ENCODE results near the gene COX6A2.

Gene COX6A2

DNA sequence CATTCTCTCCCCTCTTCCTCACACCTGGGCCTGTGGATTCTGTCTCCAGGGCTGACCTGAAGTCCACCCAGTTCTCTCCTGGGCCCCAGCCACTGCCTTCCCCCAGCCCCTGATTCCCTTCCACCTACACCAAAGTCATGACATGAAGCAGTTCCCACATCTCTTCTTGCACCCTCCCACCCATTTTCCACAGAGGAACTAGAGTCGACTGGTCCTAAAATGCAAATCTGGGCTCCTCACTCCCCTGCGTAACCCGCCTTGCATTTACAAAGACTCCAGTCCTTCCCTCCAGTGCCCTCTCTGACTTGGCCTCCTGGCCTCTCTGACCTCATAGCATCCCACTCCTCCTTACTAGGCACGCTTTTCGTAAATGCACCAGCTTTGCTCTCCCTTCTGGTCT lies 14.8 kb downstream of the COX6A2 start:
- no peak overlapping the region for H3K9ac ChIP-seq (ENCODE audit: low read depth, low read length)
- H3K27me3 ChIP-seq (ENCODE audit: control insufficient read depth, insufficient read depth, low read length) = peaks cover 26% of the 10 kb centered on the region
- no peaks in the 10 kb centered on the region for H3K4me1 ChIP-seq (ENCODE audit: control insufficient read depth, insufficient read depth, low read length)
- no peak overlapping the region for H3K4me3 ChIP-seq (ENCODE audit: low read length)
- no peak overlapping the region for H3K4me2 ChIP-seq (ENCODE audit: low read length)
- no peaks in the 10 kb centered on the region for H3K36me3 ChIP-seq (ENCODE audit: insufficient read depth, low read length)
- H3K9me3 ChIP-seq (replicated peaks; ENCODE audit: low read length) = no peaks in the 10 kb centered on the region

GRCh38 chr16:31412750-31413149 lies 15.4 kb downstream of the COX6A2 start:
- Histone ChIP-seq H3K4me1 (ENCODE audit: control insufficient read depth, insufficient read depth, low read length) (no peaks in the 10 kb centered on the region), H3K9me3 (replicated peaks; ENCODE audit: low read length) (no peaks in the 10 kb centered on the region), H3K9ac (ENCODE audit: low read depth, low read length) (no peak overlapping the region), H3K36me3 (ENCODE audit: insufficient read depth, low read length) (no peaks in the 10 kb centered on the region), H3K4me3 (ENCODE audit: low read length) (no peak overlapping the region), H3K27me3 (ENCODE audit: control insufficient read depth, insufficient read depth, low read length) (peaks cover 26% of the 10 kb centered on the region), H3K4me2 (ENCODE audit: low read length) (no peak overlapping the region)

- H3K4me2 ChIP-seq (ENCODE audit: low read length) = no peak overlapping the region
- H3K27me3 ChIP-seq (ENCODE audit: control insufficient read depth, insufficient read depth, low read length) = peaks cover 26% of the 10 kb centered on the region
- no peak overlapping the region for H3K9ac ChIP-seq (ENCODE audit: low read depth, low read length)
- no peaks in the 10 kb centered on the region for H3K4me1 ChIP-seq (ENCODE audit: control insufficient read depth, insufficient read depth, low read length)
- no peak overlapping the region for H3K4me3 ChIP-seq (ENCODE audit: low read length)
- H3K9me3 ChIP-seq (replicated peaks; ENCODE audit: low read length) = no peaks in the 10 kb centered on the region
- H3K36me3 ChIP-seq (ENCODE audit: insufficient read depth, low read length) = no peaks in the 10 kb centered on the region
Observed at GRCh38 chr16:31411024-31411844, 16.9 kb downstream of the COX6A2 start.

DNA sequence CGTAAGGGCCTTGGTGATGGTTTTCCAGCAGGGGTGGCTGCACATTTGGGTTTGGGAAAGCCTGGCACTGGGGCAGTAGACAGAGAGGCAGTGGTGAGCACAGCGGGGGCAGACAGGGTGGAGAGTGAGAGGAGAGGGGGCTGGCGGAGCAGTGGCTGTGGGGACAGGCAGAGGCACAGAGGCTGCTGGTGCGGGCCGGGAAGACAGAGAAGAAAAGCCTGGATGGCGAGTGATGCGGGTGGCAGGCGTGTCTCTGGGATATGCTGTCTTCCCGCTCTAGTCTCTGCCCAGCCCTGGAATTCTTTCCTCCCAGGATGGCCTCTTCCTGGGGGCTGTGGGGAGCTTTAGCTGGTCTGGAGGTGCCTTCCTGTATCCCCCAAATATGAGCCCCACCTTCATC lies 18.1 kb downstream of the COX6A2 start:
- peaks cover 19% of the 10 kb centered on the region for H3K27me3 ChIP-seq (ENCODE audit: control insufficient read depth, insufficient read depth, low read length)
- H3K4me3 ChIP-seq (ENCODE audit: low read length) = no peak overlapping the region
- H3K4me2 ChIP-seq (ENCODE audit: low read length) = no peak overlapping the region
- no peaks in the 10 kb centered on the region for H3K9me3 ChIP-seq (replicated peaks; ENCODE audit: low read length)
- H3K4me1 ChIP-seq (ENCODE audit: control insufficient read depth, insufficient read depth, low read length) = no peaks in the 10 kb centered on the region
- H3K36me3 ChIP-seq (ENCODE audit: insufficient read depth, low read length) = no peaks in the 10 kb centered on the region
- no peak overlapping the region for H3K9ac ChIP-seq (ENCODE audit: low read depth, low read length)

DNA sequence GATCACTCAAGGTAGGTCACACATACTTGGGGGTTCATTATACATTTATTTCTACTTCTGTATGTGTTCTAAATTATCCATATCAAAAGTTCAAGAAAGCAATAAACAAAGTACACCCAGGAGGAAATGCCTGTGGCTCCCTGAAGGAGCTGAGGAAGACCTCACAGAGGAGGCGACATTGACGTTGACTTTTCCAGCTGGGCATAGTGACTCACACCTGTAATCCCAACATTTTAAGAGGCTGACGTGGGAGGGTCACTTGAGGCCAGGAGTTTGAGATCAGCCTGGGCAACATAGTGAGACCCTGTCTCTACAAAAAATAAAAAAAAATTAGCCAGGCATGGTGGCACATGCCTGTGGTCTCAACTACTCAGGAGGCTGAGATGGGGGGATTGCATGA lies 18.7 kb downstream of the COX6A2 start:
- H3K4me3 ChIP-seq (ENCODE audit: low read length) = no peak overlapping the region
- H3K9me3 ChIP-seq (replicated peaks; ENCODE audit: low read length) = no peaks in the 10 kb centered on the region
- H3K36me3 ChIP-seq (ENCODE audit: insufficient read depth, low read length) = no peaks in the 10 kb centered on the region
- H3K4me1 ChIP-seq (ENCODE audit: control insufficient read depth, insufficient read depth, low read length) = no peaks in the 10 kb centered on the region
- no peak overlapping the region for H3K4me2 ChIP-seq (ENCODE audit: low read length)
- peaks cover 14% of the 10 kb centered on the region for H3K27me3 ChIP-seq (ENCODE audit: control insufficient read depth, insufficient read depth, low read length)
- no peak overlapping the region for H3K9ac ChIP-seq (ENCODE audit: low read depth, low read length)

DNA sequence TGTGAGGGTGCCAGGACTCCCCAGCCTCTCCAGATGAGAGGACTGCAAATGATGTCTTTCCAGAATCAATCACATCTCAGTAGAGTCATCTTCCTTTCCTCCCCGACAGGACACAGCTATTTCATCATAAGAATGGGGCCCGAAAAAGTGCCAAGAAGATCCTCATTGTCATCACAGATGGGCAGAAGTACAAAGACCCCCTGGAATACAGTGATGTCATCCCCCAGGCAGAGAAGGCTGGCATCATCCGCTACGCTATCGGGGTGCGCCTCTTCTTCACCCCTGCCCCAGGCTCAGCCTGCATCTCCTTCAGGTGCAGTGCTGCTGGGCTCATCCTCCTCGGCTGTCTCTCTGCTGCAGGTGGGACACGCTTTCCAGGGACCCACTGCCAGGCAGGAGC lies 20.8 kb downstream of the COX6A2 start:
- Histone ChIP-seq H3K27me3 (ENCODE audit: control insufficient read depth, insufficient read depth, low read length) (no peaks in the 10 kb centered on the region), H3K4me1 (ENCODE audit: control insufficient read depth, insufficient read depth, low read length) (peaks cover 2% of the 10 kb centered on the region), H3K4me2 (ENCODE audit: low read length) (no peak overlapping the region), H3K36me3 (ENCODE audit: insufficient read depth, low read length) (no peaks in the 10 kb centered on the region), H3K9me3 (replicated peaks; ENCODE audit: low read length) (no peaks in the 10 kb centered on the region), H3K4me3 (ENCODE audit: low read length) (no peak overlapping the region), H3K9ac (ENCODE audit: low read depth, low read length) (no peak overlapping the region)

GRCh38 chr16:31404353-31405064 lies 23.7 kb downstream of the COX6A2 start:
- peak overlapping the region; percentile 51 for H3K4me2 ChIP-seq (ENCODE audit: low read length)
- no peaks in the 10 kb centered on the region for H3K27me3 ChIP-seq (ENCODE audit: control insufficient read depth, insufficient read depth, low read length)
- no peaks in the 10 kb centered on the region for H3K36me3 ChIP-seq (ENCODE audit: insufficient read depth, low read length)
- peak overlapping the region; percentile 45 for H3K9ac ChIP-seq (ENCODE audit: low read depth, low read length)
- H3K9me3 ChIP-seq (replicated peaks; ENCODE audit: low read length) = no peaks in the 10 kb centered on the region
- peak overlapping the region; percentile 50 for H3K4me3 ChIP-seq (ENCODE audit: low read length)
- H3K4me1 ChIP-seq (ENCODE audit: control insufficient read depth, insufficient read depth, low read length) = peaks cover 2% of the 10 kb centered on the region

DNA sequence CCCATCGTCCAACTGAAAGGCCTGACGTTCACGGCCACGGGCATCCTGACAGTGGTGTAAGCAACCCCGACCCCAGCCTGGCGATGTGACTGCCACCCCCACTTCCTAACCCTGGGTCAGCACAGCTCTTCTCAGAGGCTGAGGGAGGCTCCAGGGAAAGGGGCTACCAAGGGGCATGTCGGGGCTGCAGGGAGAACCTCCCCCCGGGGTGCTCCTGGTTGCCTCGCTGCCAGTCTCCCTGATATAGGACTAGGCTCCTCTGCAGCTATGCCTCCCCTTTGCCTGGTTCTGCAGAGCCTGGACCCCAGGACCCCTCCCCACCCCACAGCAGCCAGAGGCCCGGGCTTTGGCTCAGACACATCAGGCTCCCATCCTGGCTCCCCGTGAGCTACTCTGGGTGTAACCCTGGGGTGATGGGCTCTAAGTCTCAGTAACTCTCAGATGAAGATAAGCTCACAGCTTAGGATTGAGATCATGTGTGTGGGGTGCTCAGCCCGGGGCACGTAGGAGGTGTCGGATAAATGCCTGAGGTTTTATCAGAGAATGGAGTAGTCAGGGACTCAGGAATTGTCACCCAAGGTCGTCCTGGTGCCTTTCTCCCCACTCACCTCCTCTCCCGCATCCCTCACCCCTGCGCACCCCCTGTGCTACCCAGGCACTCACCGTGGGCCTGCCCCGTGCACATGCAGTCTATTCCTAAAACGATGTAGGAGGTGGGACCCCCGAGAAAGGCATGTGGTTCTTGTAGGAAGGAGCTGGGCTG lies 24.4 kb downstream of the COX6A2 start:
- no peaks in the 10 kb centered on the region for H3K9me3 ChIP-seq (replicated peaks; ENCODE audit: low read length)
- peak overlapping the region; percentile 45 for H3K9ac ChIP-seq (ENCODE audit: low read depth, low read length)
- peak overlapping the region; percentile 50 for H3K4me3 ChIP-seq (ENCODE audit: low read length)
- no peaks in the 10 kb centered on the region for H3K36me3 ChIP-seq (ENCODE audit: insufficient read depth, low read length)
- peaks cover 2% of the 10 kb centered on the region for H3K4me1 ChIP-seq (ENCODE audit: control insufficient read depth, insufficient read depth, low read length)
- peak overlapping the region; percentile 51 for H3K4me2 ChIP-seq (ENCODE audit: low read length)
- H3K27me3 ChIP-seq (ENCODE audit: control insufficient read depth, insufficient read depth, low read length) = no peaks in the 10 kb centered on the region

DNA sequence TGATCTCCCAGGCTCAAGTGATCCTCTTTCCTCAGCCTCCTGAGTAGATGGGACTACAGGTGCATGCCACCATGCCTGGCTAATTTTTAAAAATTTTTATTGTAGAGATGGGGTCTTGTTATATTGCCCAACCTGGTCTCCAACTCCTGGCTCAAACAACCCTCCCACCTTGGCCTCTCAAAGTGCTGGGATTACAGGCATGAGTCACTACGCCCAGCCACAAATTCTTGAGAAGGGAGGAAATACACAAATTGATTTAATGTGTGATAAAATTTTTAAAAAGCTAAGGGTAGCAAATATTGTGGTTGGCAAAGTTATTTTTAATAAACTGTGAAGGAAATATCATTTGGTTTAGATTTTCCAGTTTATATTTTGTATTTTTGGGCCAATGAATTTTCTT lies 25.5 kb downstream of the COX6A2 start:
- no peaks in the 10 kb centered on the region for H3K9me3 ChIP-seq (replicated peaks; ENCODE audit: low read length)
- no peaks in the 10 kb centered on the region for H3K27me3 ChIP-seq (ENCODE audit: control insufficient read depth, insufficient read depth, low read length)
- no peaks in the 10 kb centered on the region for H3K36me3 ChIP-seq (ENCODE audit: insufficient read depth, low read length)
- H3K9ac ChIP-seq (ENCODE audit: low read depth, low read length) = no peak overlapping the region
- H3K4me1 ChIP-seq (ENCODE audit: control insufficient read depth, insufficient read depth, low read length) = peaks cover 2% of the 10 kb centered on the region
- H3K4me2 ChIP-seq (ENCODE audit: low read length) = no peak overlapping the region
- no peak overlapping the region for H3K4me3 ChIP-seq (ENCODE audit: low read length)

GRCh38 chr16:31401436-31401835 lies 26.7 kb downstream of the COX6A2 start:
- H3K9ac ChIP-seq (ENCODE audit: low read depth, low read length) = no peak overlapping the region
- H3K4me1 ChIP-seq (ENCODE audit: control insufficient read depth, insufficient read depth, low read length) = peaks cover 2% of the 10 kb centered on the region
- no peaks in the 10 kb centered on the region for H3K9me3 ChIP-seq (replicated peaks; ENCODE audit: low read length)
- H3K27me3 ChIP-seq (ENCODE audit: control insufficient read depth, insufficient read depth, low read length) = no peaks in the 10 kb centered on the region
- no peaks in the 10 kb centered on the region for H3K36me3 ChIP-seq (ENCODE audit: insufficient read depth, low read length)
- H3K4me2 ChIP-seq (ENCODE audit: low read length) = no peak overlapping the region
- H3K4me3 ChIP-seq (ENCODE audit: low read length) = no peak overlapping the region

GRCh38 chr16:31400191-31400590 lies 28.0 kb downstream of the COX6A2 start:
- no peak overlapping the region for H3K9ac ChIP-seq (ENCODE audit: low read depth, low read length)
- no peaks in the 10 kb centered on the region for H3K36me3 ChIP-seq (ENCODE audit: insufficient read depth, low read length)
- H3K27me3 ChIP-seq (ENCODE audit: control insufficient read depth, insufficient read depth, low read length) = no peaks in the 10 kb centered on the region
- H3K9me3 ChIP-seq (replicated peaks; ENCODE audit: low read length) = no peaks in the 10 kb centered on the region
- H3K4me2 ChIP-seq (ENCODE audit: low read length) = no peak overlapping the region
- H3K4me3 ChIP-seq (ENCODE audit: low read length) = no peak overlapping the region
- peaks cover 2% of the 10 kb centered on the region for H3K4me1 ChIP-seq (ENCODE audit: control insufficient read depth, insufficient read depth, low read length)
